GM21717 (cell line): ENCODE measurements around the gene PIGN.

Experiments used
- ATAC-seq: cut with Tn5 transposase; IDR thresholded peaks from one replicate; pipeline ENCODE4 v1.9.1; 2021; ENCODE audit warnings: mild to moderate bottlenecking, moderate library complexity; ENCODE audit not compliant: unreplicated experiment

The PIGN gene

GRCh38 chr18:62018034-62018758, 168.7 kb downstream of the PIGN start:
- ATAC-seq: no peak

GRCh38 chr18:62017618-62018017, 169.2 kb downstream of the PIGN start:
- ATAC-seq: no peak

GRCh38 chr18:62011416-62011815, 175.4 kb downstream of the PIGN start:
- no peak for ATAC-seq

- ATAC-seq: no peak
These were observed 177.3 kb downstream of the PIGN start for GRCh38 chr18:62009521-62009920.

- ATAC-seq: no peak
These were observed 185.5 kb downstream of the PIGN start for GRCh38 chr18:62001396-62001795.

GRCh38 chr18:61998957-61999356, 187.9 kb downstream of the PIGN start:
- ATAC-seq: no peak

GRCh38 chr18:61998335-61998734, 188.5 kb downstream of the PIGN start:
- no peak for ATAC-seq

- ATAC-seq: no peak
These were observed 191.2 kb downstream of the PIGN start for GRCh38 chr18:61995618-61996017.

GRCh38 chr18:61993831-61994230, 193.0 kb downstream of the PIGN start:
- no peak for ATAC-seq

GRCh38 chr18:61992923-61993322, 193.9 kb downstream of the PIGN start:
- ATAC-seq: no peak

- no peak for ATAC-seq
These were observed 194.6 kb downstream of the PIGN start for GRCh38 chr18:61992285-61992684.

GRCh38 chr18:61991836-61992235, 195.0 kb downstream of the PIGN start:
- ATAC-seq: no peak

- no peak for ATAC-seq
These were observed 195.7 kb downstream of the PIGN start for GRCh38 chr18:61991201-61991600.
